ENCODE results near the gene PJA1. TPM values are rescaled to one million over a fixed set of nuclear protein-coding genes. Genes with fewer than 3 reads are reported as not detected.

PJA1 gene
- total RNA-seq, 3 donors from 2014 or later (not counting 1 experiment from before 2014, with no cell fraction given): 18.5 to 23.4 (median 22.0) TPM

- no peak for DNase-seq
Observed at GRCh38 chrX:69126642-69127041, 38.6 kb downstream of the PJA1 start.

GRCh38 chrX:69125094-69125493 is 40.2 kb downstream of the PJA1 start:
- ATAC-seq: no peak
- WGBS (ENCODE audit: insufficient coverage): 81% methylated on average over 5 of the region's 5 CpGs
- Histone ChIP-seq H3K27ac (ENCODE audit: low read length) (no peak overlapping the region), H3K27me3 (ENCODE audit: control insufficient read depth, insufficient read depth, low read length) (no peaks in the 10 kb centered on the region), H3K9me3 (ENCODE audit: control insufficient read depth, insufficient read depth, low read length) (no peaks in the 10 kb centered on the region), H3K4me1 (ENCODE audit: control insufficient read depth, insufficient read depth, low read length) (no peaks in the 10 kb centered on the region), H3K4me3 (ENCODE audit: low read length) (no peak overlapping the region), H3K36me3 (ENCODE audit: control insufficient read depth, insufficient read depth, low read length) (no peaks in the 10 kb centered on the region)
- Mint-ChIP-seq H3K4me3 (no peak overlapping the region), H3K36me3 (no peaks in the 10 kb centered on the region), H3K9me3 (no peaks in the 10 kb centered on the region), H3K27me3 (ENCODE audit: low read depth in 2 of 2) (peaks cover 8 to 36% of the 10 kb centered on the region in 2 donors), H3K4me1 (no peaks in the 10 kb centered on the region), H3K27ac (no peak overlapping the region)
- no peak for TF ChIP-seq CTCF (IDR thresholded peaks at IDR 0.05)
- no peak for DNase-seq
- intact Hi-C loops (cut with micrococcal nuclease): no loop called here

More at GRCh38 chrX:69126642-69127041, 38.6 kb downstream of the PJA1 start:
- Histone ChIP-seq H3K4me3 (ENCODE audit: low read length) (no peak overlapping the region), H3K27me3 (ENCODE audit: control insufficient read depth, insufficient read depth, low read length) (no peaks in the 10 kb centered on the region), H3K27ac (ENCODE audit: low read length) (no peak overlapping the region), H3K36me3 (ENCODE audit: control insufficient read depth, insufficient read depth, low read length) (no peaks in the 10 kb centered on the region), H3K9me3 (ENCODE audit: control insufficient read depth, insufficient read depth, low read length) (no peaks in the 10 kb centered on the region), H3K4me1 (ENCODE audit: control insufficient read depth, insufficient read depth, low read length) (no peaks in the 10 kb centered on the region)
- no peak overlapping the region for H3K4me3 Mint-ChIP-seq
- H3K27me3 Mint-ChIP-seq (ENCODE audit: low read depth in 2 of 2): peaks cover 13 to 37% of the 10 kb centered on the region in 2 donors
- no peak overlapping the region for H3K27ac Mint-ChIP-seq
- no peaks in the 10 kb centered on the region for H3K4me1 Mint-ChIP-seq
- WGBS (ENCODE audit: insufficient coverage): 67% methylated on average over 4 of the region's 5 CpGs
- no peak for ATAC-seq
- H3K9me3 Mint-ChIP-seq: no peaks in the 10 kb centered on the region
- no peaks in the 10 kb centered on the region for H3K36me3 Mint-ChIP-seq
- intact Hi-C loops (cut with micrococcal nuclease): no loop called here
- no peak for TF ChIP-seq CTCF (IDR thresholded peaks at IDR 0.05)

- DNase-seq (no peak), ATAC-seq (no peak)
- Mint-ChIP-seq H3K27me3 (ENCODE audit: low read depth in 2 of 2) (peaks cover 7 to 26% of the 10 kb centered on the region in 2 donors), H3K4me3 (no peak overlapping the region), H3K4me1 (no peaks in the 10 kb centered on the region), H3K27ac (no peak overlapping the region), H3K9me3 (no peaks in the 10 kb centered on the region), H3K36me3 (no peaks in the 10 kb centered on the region)
- H3K36me3 ChIP-seq (ENCODE audit: control insufficient read depth, insufficient read depth, low read length): no peaks in the 10 kb centered on the region
- intact Hi-C loops (cut with micrococcal nuclease): no loop called here
- no peak overlapping the region for H3K4me3 ChIP-seq (ENCODE audit: low read length)
- no peak for TF ChIP-seq CTCF (IDR thresholded peaks at IDR 0.05)
- H3K27me3 ChIP-seq (ENCODE audit: control insufficient read depth, insufficient read depth, low read length): no peaks in the 10 kb centered on the region
- H3K9me3 ChIP-seq (ENCODE audit: control insufficient read depth, insufficient read depth, low read length): no peaks in the 10 kb centered on the region
- no peak overlapping the region for H3K27ac ChIP-seq (ENCODE audit: low read length)
- 92% methylated on average over 2 of the region's 3 CpGs for WGBS (ENCODE audit: insufficient coverage)
- no peaks in the 10 kb centered on the region for H3K4me1 ChIP-seq (ENCODE audit: control insufficient read depth, insufficient read depth, low read length)
Observed at GRCh38 chrX:69124108-69124507, 41.1 kb downstream of the PJA1 start.

- H3K9me3 ChIP-seq (ENCODE audit: control insufficient read depth, insufficient read depth, low read length): no peaks in the 10 kb centered on the region
- WGBS (ENCODE audit: insufficient coverage): 58% methylated on average over 4 of the region's 8 CpGs
- no peak for DNase-seq
- TF ChIP-seq CTCF (IDR thresholded peaks at IDR 0.05): no peak
- Mint-ChIP-seq H3K9me3 (no peaks in the 10 kb centered on the region), H3K4me3 (no peak overlapping the region), H3K4me1 (no peaks in the 10 kb centered on the region), H3K27ac (no peak overlapping the region), H3K27me3 (ENCODE audit: low read depth in 2 of 2) (peaks cover 7 to 24% of the 10 kb centered on the region in 2 donors), H3K36me3 (no peaks in the 10 kb centered on the region)
- H3K4me3 ChIP-seq (ENCODE audit: low read length): no peak overlapping the region
- H3K36me3 ChIP-seq (ENCODE audit: control insufficient read depth, insufficient read depth, low read length): no peaks in the 10 kb centered on the region
- no peak for ATAC-seq
- no peak overlapping the region for H3K27ac ChIP-seq (ENCODE audit: low read length)
- H3K27me3 ChIP-seq (ENCODE audit: control insufficient read depth, insufficient read depth, low read length): no peaks in the 10 kb centered on the region
- H3K4me1 ChIP-seq (ENCODE audit: control insufficient read depth, insufficient read depth, low read length): no peaks in the 10 kb centered on the region
- intact Hi-C loops (cut with micrococcal nuclease): no loop called here
Observed at GRCh38 chrX:69123481-69123880, 41.8 kb downstream of the PJA1 start.

Data from natural killer cell (primary cell).